GM18502 (cell line): ENCODE data around the gene SEPTIN2.
"Not testable (repeated sequence)": the region's sequence is repeated elsewhere in the genome, so short reads cannot be mapped to it uniquely, and the experiment has no call there.

Experiments
- ATAC-seq: cut with Tn5 transposase; IDR thresholded peaks from one replicate; pipeline ENCODE4 v1.9.1; 2021; ENCODE audit warnings: mild to moderate bottlenecking; ENCODE audit not compliant: unreplicated experiment, poor library complexity

The SEPTIN2 gene

GRCh38 chr2:241315879-241316631 is at the start of gene SEPTIN2:
Gene SEPTIN2, plus strand, starts transcription at chr2:241315925. Its CDS starts 8,308 bp downstream, at chr2:241324233.
- ATAC-seq: peak; percentile 43

- no peak for ATAC-seq
These were observed 48.3 kb upstream of the SEPTIN2 start for GRCh38 chr2:241267249-241268067.

DNA sequence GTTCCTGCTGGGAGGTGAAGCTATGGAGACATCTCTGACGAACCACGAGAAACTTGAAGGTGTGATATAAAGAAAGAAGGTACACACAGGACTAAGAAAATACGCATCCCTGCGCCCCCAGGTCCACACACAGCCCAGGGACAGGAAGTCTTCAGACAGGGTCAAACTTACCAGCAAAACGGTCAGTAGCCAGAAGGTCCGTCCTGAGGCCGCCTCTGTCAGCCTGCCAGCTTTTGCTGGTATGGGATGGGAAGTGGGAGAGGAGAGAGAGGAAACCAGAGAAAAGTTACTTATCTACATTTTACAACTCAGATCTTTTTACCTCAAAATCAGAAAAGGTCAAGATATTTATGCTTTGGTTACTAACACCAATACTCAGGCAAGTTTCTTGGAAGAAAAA is 47.4 kb upstream of the SEPTIN2 start:
- no peak for ATAC-seq

GRCh38 chr2:241268716-241269445 is 46.8 kb upstream of the SEPTIN2 start:
- no peak for ATAC-seq

DNA sequence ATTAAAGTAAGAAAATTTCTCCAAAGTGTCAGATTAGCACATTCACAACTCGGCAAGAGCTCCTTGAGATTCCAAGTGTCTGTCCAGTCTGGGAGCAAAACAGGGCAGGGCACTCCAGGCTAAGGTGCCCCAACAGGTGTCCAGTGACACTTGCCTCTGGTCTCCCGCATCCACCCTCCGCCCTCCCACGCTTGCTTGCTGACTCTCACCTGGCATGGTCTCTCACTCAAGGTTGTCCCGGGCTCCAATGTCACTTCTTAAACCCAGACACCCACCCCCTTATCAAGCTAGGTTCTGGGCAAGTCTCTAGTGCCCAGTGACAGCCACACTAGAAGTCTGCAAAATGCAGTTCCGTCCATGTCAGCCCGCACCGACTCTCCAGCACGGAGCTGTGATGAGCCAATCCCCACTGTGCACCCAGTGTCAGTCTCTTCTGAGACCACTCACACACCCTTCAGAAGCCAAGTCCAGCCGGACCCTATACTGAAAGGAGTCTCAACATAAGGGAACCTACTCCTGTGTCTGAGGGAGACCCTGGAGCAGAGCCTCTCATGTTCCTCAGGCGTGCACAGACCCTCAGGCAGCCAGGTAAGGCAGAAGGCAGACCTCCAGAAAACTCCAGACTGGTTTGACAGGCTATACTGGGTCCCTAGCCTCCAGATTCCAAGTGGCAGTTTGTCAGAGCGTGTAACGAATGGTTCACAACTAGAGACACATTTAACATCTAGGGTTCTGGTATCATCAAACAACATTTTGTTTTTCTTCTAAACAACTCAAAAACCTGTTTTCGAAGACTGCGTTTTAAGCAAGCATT is 45.8 kb upstream of the SEPTIN2 start:
- ATAC-seq: no peak

GRCh38 chr2:241270531-241270930 is 45.2 kb upstream of the SEPTIN2 start:
- ATAC-seq: no peak

DNA sequence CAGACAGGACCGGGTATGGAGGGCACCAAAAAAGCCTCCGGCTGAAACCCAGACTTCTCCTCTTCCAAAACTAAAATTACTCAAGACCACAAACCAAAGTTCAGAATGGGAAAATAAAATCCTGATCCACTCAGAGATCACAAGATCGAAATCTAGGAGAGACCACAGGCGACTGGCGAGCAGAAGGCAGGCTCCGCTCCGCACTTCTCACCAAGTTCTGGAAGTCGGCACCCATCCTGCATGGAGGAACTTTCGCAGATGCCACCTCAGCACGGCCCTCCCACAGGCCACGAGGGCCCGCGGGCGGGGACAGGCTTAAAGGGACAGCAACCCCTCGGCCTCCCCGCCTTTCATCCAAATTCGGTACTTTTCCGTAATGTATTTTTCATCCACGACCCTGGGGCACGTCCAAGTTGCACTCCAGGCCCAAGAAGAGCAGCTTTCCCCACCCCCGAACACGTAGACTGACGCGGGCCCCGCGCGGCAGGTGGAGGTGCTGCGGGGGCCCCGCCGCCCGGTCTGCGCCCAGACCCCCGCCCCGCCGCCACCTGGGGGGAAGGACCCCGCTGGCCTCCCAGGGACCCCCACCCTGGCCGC is 43.9 kb upstream of the SEPTIN2 start:
- peak; percentile 60 for ATAC-seq

DNA sequence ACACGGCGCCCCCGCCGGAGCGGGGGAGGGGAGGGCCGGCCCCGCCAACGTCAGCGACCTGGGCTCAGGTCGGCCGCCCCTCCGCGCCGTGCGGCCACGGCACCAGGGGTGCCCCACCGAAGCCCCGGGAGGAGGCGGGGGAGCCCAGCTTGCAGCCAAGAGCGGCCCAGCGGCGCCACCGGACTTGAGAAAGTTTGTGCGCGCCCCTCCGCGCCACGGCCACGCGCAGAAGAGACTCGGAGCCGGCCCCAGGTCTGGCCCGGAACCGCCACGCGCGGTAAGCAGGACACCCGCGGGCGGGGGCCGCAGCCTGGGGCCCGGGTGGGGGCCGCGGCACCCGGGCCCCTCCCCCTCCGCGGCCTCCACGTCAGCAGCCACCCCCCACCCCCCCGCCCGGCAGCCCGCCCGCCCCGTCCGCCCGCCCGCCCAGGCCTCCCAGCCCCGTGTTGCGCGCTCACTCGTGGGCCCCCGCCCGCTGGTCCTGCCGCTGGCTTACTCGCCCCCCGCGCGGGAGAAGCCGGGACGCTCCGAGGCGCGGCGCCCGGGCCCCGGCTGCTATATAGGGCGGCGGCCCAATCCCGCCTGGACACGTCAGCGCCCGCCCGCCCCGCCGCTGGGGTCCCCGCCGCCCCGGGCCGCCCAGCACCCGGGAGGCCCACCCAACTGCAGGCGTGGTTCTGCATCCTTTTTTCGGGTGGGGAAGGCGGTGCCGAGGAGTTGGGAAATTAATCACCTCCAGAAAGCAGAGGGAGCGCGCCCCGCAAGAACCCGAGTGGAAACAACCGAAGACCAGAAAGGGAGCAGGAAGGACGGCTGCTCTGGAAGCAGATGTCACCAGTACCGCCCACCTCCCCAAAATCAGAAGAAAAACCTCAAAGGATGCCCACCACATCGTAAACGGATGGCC is 43.2 kb upstream of the SEPTIN2 start:
- ATAC-seq: peak; percentile 65

DNA sequence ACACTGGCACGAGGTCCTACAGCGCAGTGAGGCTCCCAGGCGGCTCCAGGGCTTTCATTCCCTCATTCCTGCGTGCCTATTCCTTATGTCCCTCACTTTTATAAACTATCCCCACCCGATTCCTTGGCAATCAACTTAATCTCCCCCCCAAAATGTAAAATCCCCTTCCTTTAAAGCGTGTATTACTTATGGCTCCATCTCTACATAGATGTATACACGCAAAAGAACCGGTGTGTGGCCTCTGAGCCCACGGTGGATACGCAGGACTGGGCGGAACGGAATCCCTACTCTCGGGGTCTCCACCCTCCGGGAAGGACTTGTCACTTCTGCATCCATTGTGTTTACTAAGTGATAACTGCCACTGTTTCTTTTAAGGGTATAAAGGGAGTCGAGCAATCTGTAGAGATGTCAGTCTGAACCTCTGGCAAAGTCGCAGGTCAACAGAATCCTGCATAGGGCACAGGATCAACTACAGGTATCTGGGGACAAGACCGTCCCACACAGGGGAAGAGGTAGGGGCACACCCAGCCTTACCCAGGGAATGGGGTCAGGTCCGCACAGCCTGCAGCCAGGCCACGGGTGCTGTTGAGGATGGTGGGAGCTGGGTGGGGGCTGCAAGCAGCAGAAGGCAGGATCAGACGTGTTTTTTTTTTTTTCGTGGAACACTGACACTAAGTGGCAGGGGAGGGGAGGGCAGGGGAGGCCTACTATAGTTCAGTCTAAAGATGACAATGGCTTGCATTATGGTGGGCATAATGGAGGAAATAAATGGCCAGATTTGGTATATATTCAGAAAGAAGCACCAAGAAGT is 42.3 kb upstream of the SEPTIN2 start:
- ATAC-seq: no peak

DNA sequence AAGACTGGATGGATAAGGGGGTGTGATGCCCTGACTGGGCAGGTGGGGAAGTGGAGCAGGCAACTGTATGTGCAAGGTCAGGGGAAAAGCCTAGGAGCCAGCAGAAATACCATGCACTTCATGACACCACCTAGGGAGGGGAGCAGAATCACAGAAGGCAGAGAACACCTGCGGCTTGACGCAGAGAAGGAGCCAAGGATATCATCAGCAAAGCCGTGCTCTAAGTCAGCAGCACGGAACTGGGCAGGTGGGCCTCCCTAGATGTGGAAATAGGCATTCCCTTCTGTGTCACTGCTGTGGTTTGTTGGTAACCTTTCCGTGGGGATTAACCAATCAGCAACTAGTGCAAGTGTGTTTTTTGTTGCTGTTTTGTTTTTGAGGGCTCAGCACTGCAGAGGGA is 41.6 kb upstream of the SEPTIN2 start:
- ATAC-seq: no peak

DNA sequence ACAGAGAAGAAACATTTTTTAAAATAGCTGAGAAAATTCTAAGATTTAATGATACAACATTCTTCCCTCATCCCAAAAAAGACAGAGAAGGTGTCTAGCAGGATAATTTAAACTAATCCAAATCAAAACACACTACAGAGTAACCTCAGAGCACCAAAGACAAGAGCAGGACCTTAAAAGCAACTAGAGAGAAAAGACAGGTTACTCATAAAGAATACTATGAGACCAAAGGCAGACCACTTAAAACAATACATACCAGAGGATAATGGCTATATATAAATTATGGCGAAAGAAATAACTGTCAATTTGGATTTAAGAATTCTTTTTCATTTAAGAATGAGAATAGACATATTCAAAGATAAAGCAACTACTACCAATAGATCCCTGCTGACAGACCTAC is 40.2 kb upstream of the SEPTIN2 start:
- no peak for ATAC-seq

DNA sequence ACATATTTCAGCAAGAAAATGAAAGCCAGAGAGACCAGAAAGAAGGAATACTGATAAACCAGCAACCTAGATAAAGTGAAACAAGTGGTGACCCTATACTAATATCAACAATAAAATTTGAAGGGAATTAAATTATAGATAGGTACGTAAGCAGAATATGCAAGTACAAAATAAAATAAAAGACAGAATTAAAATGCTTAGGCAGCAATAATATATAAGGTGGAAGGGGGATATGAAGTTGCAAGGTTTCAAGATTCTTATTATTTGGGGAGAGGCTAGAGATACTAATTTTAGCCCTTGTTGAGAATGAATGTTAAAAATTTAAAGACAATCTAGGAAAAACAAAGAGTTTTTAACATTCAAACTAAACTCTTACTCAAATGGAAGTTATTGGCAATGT is 39.8 kb upstream of the SEPTIN2 start:
- no peak for ATAC-seq

- ATAC-seq: not testable (repeated sequence)
These were observed 37.4 kb upstream of the SEPTIN2 start for GRCh38 chr2:241278306-241278705.

DNA sequence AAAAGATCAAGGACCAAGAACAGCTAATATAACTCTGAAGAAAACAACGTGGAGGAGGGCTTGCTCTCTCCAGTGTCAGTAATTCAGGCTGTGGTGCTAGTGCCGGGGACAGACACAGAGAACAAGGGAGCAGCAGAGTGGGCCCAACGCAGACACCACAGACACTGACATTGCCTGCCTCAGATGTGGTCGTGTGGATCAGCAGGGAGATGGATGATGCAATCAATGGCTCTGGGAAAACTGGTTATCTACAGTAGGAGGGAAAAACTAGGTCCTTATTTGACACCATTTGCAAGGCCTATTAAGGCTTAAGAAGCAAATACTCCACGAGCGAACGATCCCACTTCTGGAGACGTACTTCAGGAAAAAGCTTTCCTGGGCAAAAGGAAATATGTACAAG is 36.3 kb upstream of the SEPTIN2 start:
- no peak for ATAC-seq

GRCh38 chr2:241279828-241280227 is 35.9 kb upstream of the SEPTIN2 start:
- no peak for ATAC-seq

DNA sequence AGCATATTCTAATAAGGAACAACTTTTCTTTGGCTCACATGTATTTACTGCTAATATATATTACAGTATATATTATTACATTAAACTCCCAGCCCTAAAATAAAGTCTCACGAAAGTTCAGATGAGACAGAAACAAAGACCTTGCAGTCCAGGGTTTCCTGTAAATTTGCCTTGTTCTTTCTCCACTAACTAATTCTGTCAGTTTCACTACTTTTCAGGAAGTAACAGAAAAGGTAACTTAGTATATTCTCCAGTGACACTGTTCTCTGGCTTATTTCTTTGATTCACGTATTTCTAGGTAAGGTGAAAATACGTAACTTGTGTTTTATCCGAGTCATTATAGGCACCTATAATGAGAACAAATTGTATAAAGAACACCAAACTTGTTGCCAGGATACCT is 35.4 kb upstream of the SEPTIN2 start:
- ATAC-seq: no peak

DNA sequence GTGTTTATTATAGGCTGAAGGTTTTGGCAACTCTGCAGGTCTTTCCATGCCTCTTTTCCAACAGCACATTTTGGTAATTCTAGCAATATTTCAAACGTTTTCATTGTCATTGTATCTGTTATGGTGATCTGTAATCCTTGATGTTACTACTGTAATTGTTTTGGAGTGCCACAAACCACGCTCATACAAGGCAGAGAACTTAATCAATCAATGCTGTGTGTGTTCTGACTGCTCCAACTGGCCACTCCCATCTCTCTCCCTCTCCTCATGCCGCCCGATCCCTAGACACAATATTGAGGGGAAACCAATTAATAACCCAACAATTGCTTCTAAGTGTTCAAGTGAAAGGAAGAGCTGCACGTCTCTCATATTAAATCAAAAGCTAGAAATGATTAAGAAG is 33.2 kb upstream of the SEPTIN2 start:
- ATAC-seq: no peak

- no peak for ATAC-seq
These were observed 30.1 kb upstream of the SEPTIN2 start for GRCh38 chr2:241285596-241285995.
